Prostate gland (tissue), 2 donors: Measurements from ENCODE around the gene MN1. TPM values are rescaled to one million over a fixed set of nuclear protein-coding genes. Genes with fewer than 3 reads are reported as not detected.

Source experiments
- DNase-seq: peaks from one replicate; pipeline ENCODE4 v3.0.0-alpha.2; 2019; ENCODE audit warnings: low spot score
- H3K27ac ChIP-seq, 2 donors: fragments of 200-600 bp; sonication (generic); 2 replicates each; pipeline ENCODE4 v1.5.1; 2017 to 2019
- H3K27me3 ChIP-seq: fragments of 200-600 bp; sonication (generic); replicated peaks from 2 replicates; pipeline ENCODE4 v1.5.1; 2019; ENCODE audit not compliant: insufficient read depth
- H3K36me3 ChIP-seq, 2 donors: fragments of 200-600 bp; sonication (generic); 1 replicate in 1 of 2; 2 replicates in 1 of 2; pipeline versions ENCODE4 v1.5.1 to v1.8.1; 2017 to 2019
- H3K4me1 ChIP-seq: fragments of 200-600 bp; sonication (generic); replicated peaks from 2 replicates; pipeline ENCODE4 v1.5.1; 2019
- H3K4me3 ChIP-seq, 2 donors: fragments of 200-600 bp; sonication (generic); 2 replicates each; pipeline ENCODE4 v1.5.1; 2017 to 2019
- H3K9me3 ChIP-seq: fragments of 200-600 bp; sonication (generic); 2 replicates; pipeline ENCODE4 v1.5.1; 2017
- CTCF ChIP-seq, 4 experiments: fragments of 200-600 bp in 2 of 4; fragments of 450-650 bp in 2 of 4; sonication (generic) in 2 of 4; IDR thresholded peaks; 1 replicate in 3 of 4; 2 replicates in 1 of 4; pipeline ENCODE4 v1.5.1; 2016 to 2019; ENCODE audit warnings: antibody characterized with exemption in 4 of 4, mild to moderate bottlenecking in 2 of 4, moderate library complexity in 2 of 4
- POLR2A ChIP-seq: fragments of 450-650 bp; IDR thresholded peaks from one replicate; pipeline ENCODE4 v1.6.1; 2016; ENCODE audit warnings: antibody characterized with exemption, mild to moderate bottlenecking
- POLR2AphosphoS5 ChIP-seq: sonication (generic); formaldehyde crosslinking; IDR thresholded peaks from one replicate; pipeline ENCODE4 v1.6.1; 2017; ENCODE audit warnings: antibody characterized with exemption
- WGBS: methylation state at CpG from one replicate; pipeline ENCODE4 v1.1.5; 2018; 5-methylcytosine and 5-hydroxymethylcytosine counted together
- intact Hi-C: fragments of 100-400 bp; cut with DNase I; formaldehyde crosslinking; loops from one replicate; pipeline ENCODE4 v1.14.2; 2022
- total RNA-seq, 2 donors: library from RNA; depleted of rRNA; stranded (reverse); fragments of >200 nt; gene quantifications; one replicate each; pipeline ENCODE4 v1.1.0, GENCODE V29; 2016

Gene MN1
- total RNA-seq, 2 donors from 2014 or later = 5.5 to 5.8 TPM

GRCh38 chr22:27797520-27798391 lies 3.8 kb downstream of the MN1 start:
- no peak for TF ChIP-seq POLR2A
- TF ChIP-seq POLR2AphosphoS5 = no peak
- no peak for TF ChIP-seq CTCF (IDR thresholded peaks at IDR 0.05)
- no peak overlapping the region for H3K4me3 ChIP-seq
- no peak for DNase-seq
- no peaks in the 10 kb centered on the region for H3K27me3 ChIP-seq
- 65% methylated on average over 59 of the region's 86 CpGs for WGBS
- H3K36me3 ChIP-seq = no peaks in the 10 kb centered on the region
- H3K4me1 ChIP-seq = peaks cover 12% of the 10 kb centered on the region
- intact Hi-C loops = no loop called here
- H3K9me3 ChIP-seq = no peaks in the 10 kb centered on the region
- no peak overlapping the region for H3K27ac ChIP-seq

- peaks cover 12% of the 10 kb centered on the region for H3K4me1 ChIP-seq
- TF ChIP-seq POLR2AphosphoS5 (no peak), POLR2A (no peak), CTCF (IDR thresholded peaks at IDR 0.05) (no peak)
- no peak for DNase-seq
- no peak overlapping the region for H3K4me3 ChIP-seq
- WGBS = 91% methylated on average over 55 of the region's 55 CpGs
- H3K27me3 ChIP-seq = no peaks in the 10 kb centered on the region
- H3K9me3 ChIP-seq = no peaks in the 10 kb centered on the region
- H3K27ac ChIP-seq = peak overlapping the region in 1 of 2 donors; percentile 26
- intact Hi-C loops = no loop called here
- H3K36me3 ChIP-seq = no peaks in the 10 kb centered on the region
These were observed 4.6 kb downstream of the MN1 start for GRCh38 chr22:27796829-27797519.

- TF ChIP-seq POLR2A = no peak
- TF ChIP-seq POLR2AphosphoS5 = no peak
- no peak for TF ChIP-seq CTCF (IDR thresholded peaks at IDR 0.05)
- intact Hi-C loops = no loop called here
- H3K4me1 ChIP-seq = peaks cover 15% of the 10 kb centered on the region
- no peak overlapping the region for H3K4me3 ChIP-seq
- H3K36me3 ChIP-seq = no peaks in the 10 kb centered on the region
- H3K27ac ChIP-seq = peak overlapping the region in 1 of 2 donors; percentile 26
- WGBS = 69% methylated on average over 15 of the region's 15 CpGs
- no peak for DNase-seq
- no peaks in the 10 kb centered on the region for H3K27me3 ChIP-seq
- H3K9me3 ChIP-seq = no peaks in the 10 kb centered on the region
These were observed 5.6 kb downstream of the MN1 start for GRCh38 chr22:27795696-27796517.

GRCh38 chr22:27795053-27795452 lies 6.5 kb downstream of the MN1 start:
- peaks cover 9% of the 10 kb centered on the region for H3K4me1 ChIP-seq
- intact Hi-C loops = no loop called here
- DNase-seq = no peak

More at GRCh38 chr22:27795053-27795452, 6.5 kb downstream of the MN1 start:
- TF ChIP-seq POLR2AphosphoS5 (no peak), CTCF (IDR thresholded peaks at IDR 0.05) (no peak), POLR2A (no peak)
- Histone ChIP-seq H3K9me3 (no peaks in the 10 kb centered on the region), H3K36me3 (no peaks in the 10 kb centered on the region), H3K27me3 (no peaks in the 10 kb centered on the region), H3K27ac (no peak overlapping the region), H3K4me3 (no peak overlapping the region)
- 90% methylated on average over 14 of the region's 14 CpGs for WGBS
